VCaP (cell line): ENCODE data around the gene ACIN1.

Experiments
- H3K27ac ChIP-seq: fragments of 450-650 bp; 2 replicates; pipeline ENCODE4 v1.5.1; 2017
- CTCF ChIP-seq: fragments of 450-650 bp; conservative IDR thresholded peaks from 2 replicates; pipeline ENCODE4 v1.5.1; 2017; ENCODE audit warnings: mild to moderate bottlenecking, moderate library complexity

The ACIN1 gene

GRCh38 chr14:23094666-23095195, at the start of gene ACIN1:
ACIN1 (minus strand) TSS chr14:23095136; CDS start chr14:23095112, 24 bp downstream.
- no peak for TF ChIP-seq CTCF

GRCh38 chr14:23143911-23144310, 49.0 kb upstream of the ACIN1 start:
- no peak overlapping the region for H3K27ac ChIP-seq

More at GRCh38 chr14:23094666-23095195, at the start of gene ACIN1:
- peak within 1 kb of the TSS; percentile 97 for H3K27ac ChIP-seq

GRCh38 chr14:23142826-23143225, 47.9 kb upstream of the ACIN1 start:
- no peak for TF ChIP-seq CTCF
- no peak overlapping the region for H3K27ac ChIP-seq

More at GRCh38 chr14:23143911-23144310, 49.0 kb upstream of the ACIN1 start:
- TF ChIP-seq CTCF, result no peak

GRCh38 chr14:23141706-23142444, 46.9 kb upstream of the ACIN1 start:
- H3K27ac ChIP-seq, result no peak overlapping the region
- TF ChIP-seq CTCF, result no peak

- no peak overlapping the region for H3K27ac ChIP-seq
- no peak for TF ChIP-seq CTCF
These were observed 45.4 kb upstream of the ACIN1 start for GRCh38 chr14:23140371-23140770.

GRCh38 chr14:23139874-23140273, 44.9 kb upstream of the ACIN1 start:
- no peak for TF ChIP-seq CTCF
- no peak overlapping the region for H3K27ac ChIP-seq

- no peak overlapping the region; the same call in 1 of the 2 replicates for H3K27ac ChIP-seq
- TF ChIP-seq CTCF, result no peak
These were observed 43.0 kb upstream of the ACIN1 start for GRCh38 chr14:23137813-23138535.
